Stimulated activated effector memory CD8-positive, alpha-beta T cell treated with anti-CD3 and anti-CD28 coated beads, Interleukin-12 subunit alpha, Interleukin-12 subunit beta, amount 100 ng/mL, for 72 hours (primary cell): ENCODE results near the gene PBRM1.

Experiments used
- ATAC-seq: fragments of 150-1000 bp; cut with Tn5 transposase; 2 replicates; pipeline ENCODE4 v1.10.0; 2021
- DNase-seq, 2 donors: peaks; one replicate each; pipeline ENCODE4 v3.0.0; 2021 to 2022; ENCODE audit warnings: low spot score in 2 of 2
- H3K27ac Mint-ChIP-seq: one replicate; pipeline ENCODE4 v1.8.0; 2022; ENCODE audit warnings: mild to moderate bottlenecking, mixed read lengths
- H3K36me3 Mint-ChIP-seq: one replicate; pipeline ENCODE4 v1.8.0; 2022; ENCODE audit warnings: mild to moderate bottlenecking, mixed read lengths
- H3K4me1 Mint-ChIP-seq: one replicate; pipeline ENCODE4 v1.8.0; 2022; ENCODE audit warnings: mixed read lengths
- H3K4me3 Mint-ChIP-seq: one replicate; pipeline ENCODE4 v1.8.0; 2022; ENCODE audit warnings: mild to moderate bottlenecking, mixed read lengths
- H3K9me3 Mint-ChIP-seq: one replicate; pipeline ENCODE4 v1.8.0; 2022; ENCODE audit warnings: mixed read lengths

PBRM1 gene

DNA sequence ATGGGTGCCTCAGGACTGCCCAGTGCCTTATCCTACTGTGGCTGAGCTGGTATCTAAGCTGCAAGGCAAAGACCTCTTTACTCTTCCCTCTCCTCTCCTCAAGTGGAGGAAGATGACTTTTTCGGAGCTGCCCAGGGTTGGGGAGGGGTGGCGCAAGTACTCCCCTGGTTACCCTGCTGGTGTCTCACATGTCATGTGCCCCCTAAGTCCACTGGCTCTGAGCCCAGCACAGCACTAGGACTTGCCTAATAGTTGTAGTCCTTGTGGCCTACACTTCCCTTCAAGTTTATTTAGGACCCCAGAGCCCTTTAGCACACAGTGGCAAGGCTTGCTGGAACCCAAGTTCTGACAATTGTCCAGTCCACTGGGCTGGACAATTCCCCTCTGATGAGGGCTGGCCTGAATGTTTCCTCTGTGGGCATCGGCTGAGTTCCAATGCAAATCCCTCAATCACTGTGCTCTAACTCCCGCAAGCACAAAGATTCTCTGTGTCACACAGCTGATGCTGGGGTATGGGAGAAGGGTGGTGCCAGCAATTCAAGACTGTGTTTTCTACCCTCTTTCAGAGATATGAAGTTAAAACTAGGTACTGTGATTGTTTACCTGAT is 89.0 kb downstream of the PBRM1 start:
- DNase-seq (no peak), ATAC-seq (no peak)
- H3K9me3 Mint-ChIP-seq: no peaks in the 10 kb centered on the region
- H3K4me1 Mint-ChIP-seq: no peaks in the 10 kb centered on the region
- no peak overlapping the region for H3K4me3 Mint-ChIP-seq
- no peak overlapping the region for H3K27ac Mint-ChIP-seq
- H3K36me3 Mint-ChIP-seq: peaks cover 79% of the 10 kb centered on the region

DNA sequence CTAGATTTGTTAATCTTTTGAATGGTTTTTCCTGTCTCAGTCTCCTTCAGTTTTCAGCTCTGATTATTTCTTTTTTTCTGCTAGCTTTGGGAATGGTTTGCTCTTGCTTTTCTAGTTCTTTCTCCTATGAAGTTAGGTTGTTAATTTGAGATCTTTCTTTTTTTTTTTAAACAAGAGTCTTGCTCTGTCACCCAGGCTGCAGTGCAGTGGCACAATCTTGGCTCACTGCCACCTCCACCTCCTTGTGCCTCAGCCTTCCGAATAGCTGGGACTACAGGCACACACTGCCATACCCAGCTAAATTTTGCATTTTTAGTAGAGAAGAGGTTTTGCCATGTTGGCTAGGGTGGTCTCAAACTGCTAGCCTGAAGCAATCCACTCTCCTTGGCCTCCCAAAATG is 92.6 kb downstream of the PBRM1 start:
- Mint-ChIP-seq H3K36me3 (peaks cover 69% of the 10 kb centered on the region), H3K27ac (peak overlapping the region; percentile 17), H3K4me1 (no peaks in the 10 kb centered on the region), H3K9me3 (no peaks in the 10 kb centered on the region), H3K4me3 (no peak overlapping the region)
- ATAC-seq (no peak), DNase-seq (no peak)

DNA sequence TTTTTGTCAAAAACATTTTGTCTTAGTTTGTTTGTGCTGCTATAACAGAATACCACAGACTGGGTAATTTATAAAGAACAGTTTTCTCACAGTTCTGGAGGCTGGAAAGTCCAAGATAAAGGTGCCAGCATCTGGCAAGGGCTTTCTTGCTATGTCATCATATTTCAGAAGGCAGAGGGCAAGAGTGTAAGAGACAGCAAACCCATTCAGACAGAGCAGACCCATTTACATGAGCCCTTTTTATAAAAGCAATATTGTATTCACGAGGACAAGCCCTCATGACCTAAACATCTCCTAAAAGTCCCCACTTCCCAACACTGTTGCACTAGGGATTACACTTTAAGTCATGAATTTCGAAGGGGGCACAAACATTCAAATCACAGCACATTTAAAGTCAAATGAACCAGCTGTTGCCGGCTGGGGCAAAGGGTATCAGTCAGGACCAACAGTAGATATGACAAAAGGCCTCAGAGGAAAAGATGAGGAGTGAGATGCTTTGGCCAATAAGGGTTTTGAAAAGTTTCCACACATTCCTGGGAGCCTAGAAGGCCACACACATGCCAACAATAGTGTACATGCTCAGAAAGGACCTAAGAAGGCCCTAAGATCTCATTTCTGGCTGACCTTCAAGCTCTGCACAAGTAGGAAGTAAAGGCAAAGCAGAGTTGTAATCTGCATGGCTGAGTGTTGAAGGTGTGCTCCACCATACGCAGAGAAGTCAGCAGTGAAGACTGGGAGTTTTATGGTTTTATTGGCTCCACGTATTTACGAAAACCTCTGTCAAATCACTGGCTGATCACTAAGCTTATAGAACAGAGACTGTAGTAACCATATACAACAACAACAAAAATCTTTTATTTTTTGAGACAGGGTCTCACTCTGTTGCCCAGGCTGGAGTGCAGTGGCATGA is 111.4 kb downstream of the PBRM1 start:
- Mint-ChIP-seq H3K27ac (peak overlapping the region; percentile 76), H3K36me3 (peaks cover 100% of the 10 kb centered on the region), H3K4me1 (no peaks in the 10 kb centered on the region), H3K9me3 (no peaks in the 10 kb centered on the region), H3K4me3 (no peak overlapping the region)
- DNase-seq: no peak
- ATAC-seq: no peak

DNA sequence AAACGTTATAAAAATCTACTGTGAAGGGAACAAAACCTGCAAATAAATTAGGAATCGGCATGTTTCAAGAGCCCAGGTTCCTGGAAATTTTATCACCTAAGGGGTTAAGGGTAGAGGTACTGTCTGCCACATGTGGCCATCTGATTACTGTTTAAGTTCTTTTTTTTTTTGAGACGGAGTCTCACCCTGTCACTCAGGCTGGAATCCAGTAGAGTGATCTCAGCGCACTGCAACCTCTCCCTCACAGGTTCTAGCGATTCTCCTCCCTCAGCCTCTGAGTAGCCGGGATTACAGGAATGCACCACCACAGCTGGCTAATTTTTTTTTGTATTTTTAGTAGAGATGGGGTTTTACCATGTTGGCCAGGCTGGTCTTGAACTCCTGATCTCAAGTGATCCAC is 113.5 kb downstream of the PBRM1 start:
- Mint-ChIP-seq H3K9me3 (no peaks in the 10 kb centered on the region), H3K27ac (no peak overlapping the region), H3K36me3 (peaks cover 98% of the 10 kb centered on the region), H3K4me3 (no peak overlapping the region), H3K4me1 (no peaks in the 10 kb centered on the region)
- DNase-seq (no peak), ATAC-seq (no peak)

DNA sequence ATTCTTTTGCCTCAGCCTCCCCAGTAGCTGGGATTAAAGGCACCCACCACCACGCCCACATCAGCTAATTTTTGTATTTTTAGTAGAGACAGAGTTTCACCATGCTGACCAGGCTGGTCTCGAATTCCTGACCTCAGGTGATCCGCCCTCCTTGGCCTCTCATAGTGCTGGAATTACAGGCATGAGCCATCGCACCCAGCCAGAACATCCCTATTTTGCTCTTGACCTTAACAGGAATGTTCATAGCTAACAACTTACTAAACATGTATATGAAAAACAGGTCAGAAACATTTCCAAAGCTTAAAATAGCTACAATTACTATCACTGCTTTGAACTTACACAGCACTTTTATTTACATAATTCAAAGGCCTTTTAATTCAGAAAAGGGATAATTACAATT is 115.6 kb downstream of the PBRM1 start:
- DNase-seq (no peak), ATAC-seq (no peak)
- no peaks in the 10 kb centered on the region for H3K9me3 Mint-ChIP-seq
- H3K36me3 Mint-ChIP-seq: peaks cover 98% of the 10 kb centered on the region
- H3K27ac Mint-ChIP-seq: no peak overlapping the region
- no peaks in the 10 kb centered on the region for H3K4me1 Mint-ChIP-seq
- no peak overlapping the region for H3K4me3 Mint-ChIP-seq

DNA sequence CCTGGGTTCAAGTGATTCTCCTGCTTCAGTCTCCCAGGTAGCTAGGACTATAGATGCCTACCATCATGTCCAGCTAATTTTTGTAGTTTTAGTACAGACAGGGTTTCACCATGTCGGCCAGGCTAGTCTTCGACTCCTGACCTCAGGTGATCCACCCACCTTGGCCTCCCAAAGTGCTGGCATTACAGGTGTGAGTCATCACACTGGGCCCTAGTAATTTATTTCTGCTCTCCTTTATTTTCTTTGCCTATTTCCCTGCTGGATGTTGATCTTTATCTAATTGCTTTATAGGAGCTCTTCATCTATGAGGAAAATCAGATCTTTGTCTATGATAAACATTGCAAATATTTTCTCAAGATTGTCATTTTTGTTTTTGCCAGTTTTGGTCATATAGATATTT is 117.6 kb downstream of the PBRM1 start:
- no peaks in the 10 kb centered on the region for H3K9me3 Mint-ChIP-seq

DNA sequence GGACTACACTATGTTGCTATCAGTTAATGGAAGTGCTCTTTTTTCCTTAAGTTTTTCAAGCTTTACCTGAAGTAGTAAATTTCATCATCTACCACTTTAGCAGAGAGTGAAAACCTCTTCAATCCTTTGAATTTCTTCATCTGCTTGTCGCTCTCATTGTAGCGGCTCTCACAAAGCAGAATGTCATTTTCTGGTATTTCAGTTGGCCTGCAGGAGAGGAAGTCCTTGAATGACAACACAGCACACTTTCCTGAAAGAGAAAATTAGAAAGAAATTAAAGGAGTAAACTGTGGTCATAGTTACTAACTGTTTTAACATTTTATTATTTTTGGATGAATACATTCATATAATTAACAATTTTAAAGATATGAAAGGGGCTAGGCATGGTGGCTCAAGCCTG is 121.7 kb downstream of the PBRM1 start:
- DNase-seq: no peak
- Mint-ChIP-seq H3K36me3 (peaks cover 98% of the 10 kb centered on the region), H3K4me3 (no peak overlapping the region), H3K4me1 (no peaks in the 10 kb centered on the region), H3K9me3 (no peaks in the 10 kb centered on the region), H3K27ac (no peak overlapping the region)
- ATAC-seq: no peak

More for the DNA sequence above, 117.6 kb downstream of the PBRM1 start:
- no peak overlapping the region for H3K27ac Mint-ChIP-seq
- ATAC-seq (no peak), DNase-seq (no peak)
- H3K4me3 Mint-ChIP-seq: no peak overlapping the region
- peaks cover 98% of the 10 kb centered on the region for H3K36me3 Mint-ChIP-seq
- H3K4me1 Mint-ChIP-seq: no peaks in the 10 kb centered on the region

DNA sequence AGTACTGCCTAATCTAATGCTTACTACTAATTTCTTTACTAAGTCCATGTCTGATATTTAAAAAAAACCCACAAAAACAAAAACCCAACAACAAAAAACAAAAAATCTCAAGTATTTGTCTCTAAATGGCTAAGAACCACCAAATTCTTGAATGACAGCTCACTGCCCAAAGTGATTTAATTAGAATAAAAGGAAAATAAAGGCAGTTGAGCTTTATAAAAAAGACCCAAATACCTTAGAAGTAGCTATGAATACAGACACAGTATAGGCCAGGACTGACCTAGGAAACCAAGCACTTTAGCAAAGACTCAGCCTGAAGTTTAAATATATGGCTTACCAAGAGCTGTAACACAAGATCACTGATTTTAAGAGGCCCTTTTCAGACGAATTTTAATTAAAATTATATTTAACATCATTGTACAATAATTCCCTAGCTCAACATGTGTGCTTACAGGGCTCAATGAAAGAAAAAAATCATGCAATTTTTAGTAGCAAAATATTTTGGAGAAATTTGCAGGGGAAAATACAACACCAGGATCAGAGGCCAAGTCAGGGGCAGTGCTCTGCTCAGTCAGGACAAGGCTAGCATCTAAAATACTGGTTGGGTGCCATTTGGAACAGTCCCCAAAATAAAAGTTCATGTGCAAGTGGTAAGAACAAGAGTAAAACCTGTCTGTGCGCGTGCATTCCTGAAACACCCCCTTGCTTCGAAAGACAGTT is 124.5 kb downstream of the PBRM1 start:
- H3K27ac Mint-ChIP-seq: no peak overlapping the region
- no peak for ATAC-seq
- peaks cover 100% of the 10 kb centered on the region for H3K36me3 Mint-ChIP-seq
- no peaks in the 10 kb centered on the region for H3K4me1 Mint-ChIP-seq
- no peak overlapping the region for H3K4me3 Mint-ChIP-seq
- DNase-seq: no peak
- no peaks in the 10 kb centered on the region for H3K9me3 Mint-ChIP-seq

DNA sequence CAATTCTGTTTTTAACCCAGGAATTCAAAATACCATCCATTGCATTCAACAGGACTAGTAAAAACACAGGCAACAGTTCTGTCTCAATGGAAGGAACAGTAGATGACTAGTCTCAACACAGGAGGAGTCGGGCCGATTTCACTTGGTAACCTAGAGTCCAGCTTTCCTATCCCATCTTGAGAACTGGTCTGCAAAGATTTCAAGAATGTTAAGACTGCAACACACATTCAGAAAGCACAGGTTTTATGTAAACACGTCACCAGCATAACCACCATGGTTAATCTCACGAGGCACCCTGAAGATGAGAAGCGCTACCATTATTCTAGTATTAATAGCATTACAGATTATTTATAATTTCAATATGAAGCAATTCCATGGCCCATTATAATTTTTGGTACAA is 127.3 kb downstream of the PBRM1 start:
- Mint-ChIP-seq H3K27ac (peak overlapping the region; percentile 48), H3K36me3 (peaks cover 98% of the 10 kb centered on the region), H3K4me1 (no peaks in the 10 kb centered on the region), H3K4me3 (no peak overlapping the region), H3K9me3 (no peaks in the 10 kb centered on the region)
- no peak for ATAC-seq
- no peak for DNase-seq

DNA sequence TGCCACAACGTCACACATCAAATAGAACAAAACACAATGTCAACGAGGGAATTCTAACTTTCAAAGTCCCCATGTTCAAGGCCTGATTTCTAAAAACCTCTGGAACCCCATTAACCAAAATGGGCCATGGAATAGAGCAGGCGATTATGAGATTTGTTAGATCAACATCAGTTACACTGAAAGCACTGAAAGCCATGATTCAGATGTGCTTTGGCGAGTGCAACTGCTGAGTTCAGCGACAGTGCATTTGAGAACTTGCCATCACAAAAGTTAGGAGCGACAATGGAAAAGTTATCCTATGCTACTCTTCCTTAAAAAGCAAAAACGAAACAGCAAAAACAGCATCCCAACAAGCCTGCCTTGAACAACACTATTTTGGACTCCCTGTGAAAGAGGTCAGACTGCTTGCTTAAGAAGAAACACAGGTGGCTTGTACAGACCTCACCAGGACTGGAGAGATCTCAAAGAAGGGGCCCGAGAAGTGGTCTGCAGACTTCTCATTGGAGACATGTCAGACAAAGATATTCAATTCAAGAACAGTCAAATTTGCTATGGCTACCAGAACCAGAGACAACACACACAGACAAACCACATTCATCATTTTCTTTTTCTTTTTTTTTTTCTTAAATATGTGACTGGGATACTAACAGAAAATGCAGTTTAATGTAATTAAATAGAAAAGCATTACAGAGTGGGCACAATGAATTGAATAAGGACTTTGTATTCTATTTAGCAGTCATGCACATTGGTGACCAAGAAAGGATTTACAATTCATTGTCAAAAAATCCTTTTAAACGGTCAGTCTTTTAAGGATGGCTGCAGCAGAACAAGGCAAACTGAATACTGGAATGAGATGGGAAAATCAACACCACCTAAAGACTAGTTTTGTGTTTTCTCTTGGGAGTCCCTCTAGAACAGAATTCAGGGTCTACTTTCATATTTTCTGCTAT is 128.4 kb downstream of the PBRM1 start:
- H3K4me3 Mint-ChIP-seq: no peak overlapping the region
- peaks cover 98% of the 10 kb centered on the region for H3K36me3 Mint-ChIP-seq
- H3K27ac Mint-ChIP-seq: peak overlapping the region; percentile 43
- H3K9me3 Mint-ChIP-seq: no peaks in the 10 kb centered on the region
- ATAC-seq: no peak
- no peak for DNase-seq
- H3K4me1 Mint-ChIP-seq: no peaks in the 10 kb centered on the region

DNA sequence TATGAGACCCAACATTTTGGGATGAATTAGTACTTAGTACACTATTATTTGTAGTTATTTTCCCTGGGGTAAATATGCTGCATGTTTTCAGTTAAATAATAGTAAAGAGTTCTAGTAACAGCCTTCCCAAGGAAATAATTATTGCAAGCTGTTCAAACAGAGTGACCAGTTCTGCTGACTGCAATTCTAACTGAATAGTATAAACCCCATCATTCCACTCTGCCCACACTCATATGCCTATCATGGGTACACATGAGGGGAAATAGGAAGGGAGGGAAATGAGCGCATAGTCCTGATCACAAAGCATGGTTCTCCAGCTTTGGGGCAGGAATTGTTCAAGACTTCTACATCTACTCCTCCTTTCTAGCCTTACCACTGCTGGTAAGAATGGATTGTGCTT is 130.7 kb downstream of the PBRM1 start:
- no peak for ATAC-seq
- Mint-ChIP-seq H3K9me3 (no peaks in the 10 kb centered on the region), H3K4me3 (no peak overlapping the region), H3K36me3 (peaks cover 93% of the 10 kb centered on the region), H3K27ac (peak overlapping the region; percentile 34), H3K4me1 (no peaks in the 10 kb centered on the region)
- DNase-seq: no peak

DNA sequence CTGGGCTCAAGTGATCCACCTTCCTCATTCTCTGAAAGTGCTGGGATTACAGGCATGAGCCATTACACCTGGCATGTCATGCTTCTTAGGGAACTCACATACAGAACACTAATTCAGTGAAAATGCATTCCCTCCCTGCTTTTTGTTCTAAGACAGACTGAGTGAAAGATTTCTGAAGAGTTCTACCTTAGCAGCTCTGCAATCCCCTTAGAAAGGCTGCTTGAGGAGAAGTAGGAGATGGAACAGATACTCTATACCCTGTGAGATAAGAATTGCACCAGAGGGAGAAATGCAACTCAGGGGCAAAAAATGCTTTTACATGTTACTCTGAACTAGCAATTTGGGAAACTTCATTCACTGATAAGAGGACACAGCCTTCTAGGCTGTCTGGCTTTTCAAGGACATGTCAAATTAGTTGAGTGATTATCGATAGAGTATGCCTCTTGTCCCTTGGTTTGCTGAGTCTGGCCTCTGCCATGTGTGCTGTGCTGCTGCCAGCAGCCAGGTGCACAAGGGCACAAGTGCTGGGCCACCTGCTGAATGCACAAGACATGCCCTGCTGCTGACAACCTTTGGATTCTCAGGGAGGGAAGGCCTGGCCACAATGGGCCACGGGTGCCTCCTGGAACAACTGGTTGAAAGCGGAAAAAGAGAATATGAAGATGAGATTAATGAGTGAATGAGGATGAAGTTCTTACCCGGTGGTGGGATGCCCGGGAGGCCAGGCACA is 131.5 kb downstream of the PBRM1 start:
- no peaks in the 10 kb centered on the region for H3K9me3 Mint-ChIP-seq
- no peak for DNase-seq
- ATAC-seq: no peak
- peak overlapping the region; percentile 87 for H3K27ac Mint-ChIP-seq
- no peak overlapping the region for H3K4me3 Mint-ChIP-seq
- H3K4me1 Mint-ChIP-seq: no peaks in the 10 kb centered on the region
- peaks cover 93% of the 10 kb centered on the region for H3K36me3 Mint-ChIP-seq

DNA sequence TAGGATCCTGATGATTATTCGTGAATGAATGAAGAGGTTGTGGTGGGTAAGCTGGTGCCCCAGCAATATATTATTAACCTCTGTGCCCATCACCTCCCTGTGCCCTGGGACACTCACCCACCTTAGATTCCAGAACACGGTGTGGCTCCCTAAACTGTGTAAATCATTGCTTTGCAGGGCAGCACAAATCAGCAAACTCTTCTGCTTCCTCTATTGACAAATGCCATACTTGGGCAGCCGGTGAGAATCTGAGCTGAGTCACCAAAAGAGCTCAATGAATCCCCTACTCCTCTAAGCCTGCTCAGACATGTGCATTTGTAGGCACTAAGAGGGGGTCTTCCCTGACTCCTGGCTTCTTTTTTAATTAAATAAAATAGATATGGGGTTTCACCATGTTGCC is 133.6 kb downstream of the PBRM1 start:
- Mint-ChIP-seq H3K36me3 (peaks cover 93% of the 10 kb centered on the region), H3K4me3 (no peak overlapping the region), H3K4me1 (no peaks in the 10 kb centered on the region), H3K9me3 (no peaks in the 10 kb centered on the region), H3K27ac (peak overlapping the region; percentile 75)
- ATAC-seq (no peak), DNase-seq (no peak)

DNA sequence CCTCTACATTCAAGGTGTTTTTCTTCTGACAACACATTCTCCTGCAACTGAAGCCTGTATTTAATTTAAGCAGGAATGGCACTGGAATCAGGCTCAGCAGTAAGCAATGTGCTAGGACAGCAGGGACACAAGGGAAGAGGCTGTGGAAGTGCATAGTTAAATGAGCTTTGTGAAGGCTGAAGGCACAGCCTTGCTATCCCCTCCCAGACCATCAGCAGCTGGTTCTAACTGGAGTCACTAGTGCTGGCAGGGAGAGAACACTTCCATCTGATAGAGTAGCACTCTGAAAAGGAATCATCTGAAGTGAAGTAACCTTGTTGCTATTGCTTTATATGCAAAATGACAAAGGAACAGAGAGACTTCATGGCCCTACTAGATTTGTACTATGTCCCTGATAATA is 134.6 kb downstream of the PBRM1 start:
- Mint-ChIP-seq H3K36me3 (peaks cover 93% of the 10 kb centered on the region), H3K27ac (peak overlapping the region; percentile 50), H3K4me3 (no peak overlapping the region), H3K4me1 (no peaks in the 10 kb centered on the region), H3K9me3 (no peaks in the 10 kb centered on the region)
- DNase-seq (no peak), ATAC-seq (no peak)
